GM10248 (cell line): ENCODE data around the gene IPCEF1.

Source experiments
- CTCF ChIA-PET: fragments of 300-600 bp; sonication (Branson Sonifier 250); formaldehyde crosslinking; extraction: SDS; loops from one replicate; lab custom pipeline; 2021; ENCODE audit warnings: antibody characterized with exemption; lab: Yijun Ruan, JAX
- POLR2A ChIA-PET: fragments of 350-650 bp; sonication (Branson Sonifier 250); formaldehyde crosslinking; extraction: SDS; loops from one replicate; lab custom pipeline; 2020; ENCODE audit warnings: antibody characterized with exemption; lab: Yijun Ruan, JAX
- DNase-seq: peaks from one replicate; pipeline ENCODE4 v3.0.0; 2012; ENCODE audit errors: extremely low spot score
- TF ChIP-seq, protein P1 (sequence below): IDR thresholded peaks from 2 replicates; pipeline ENCODE4 v1.5.1; 2012; ENCODE audit warnings: mild to moderate bottlenecking, low read depth; ENCODE audit errors: extremely low read depth, missing control alignments, control extremely low read depth

Gene IPCEF1

DNA sequence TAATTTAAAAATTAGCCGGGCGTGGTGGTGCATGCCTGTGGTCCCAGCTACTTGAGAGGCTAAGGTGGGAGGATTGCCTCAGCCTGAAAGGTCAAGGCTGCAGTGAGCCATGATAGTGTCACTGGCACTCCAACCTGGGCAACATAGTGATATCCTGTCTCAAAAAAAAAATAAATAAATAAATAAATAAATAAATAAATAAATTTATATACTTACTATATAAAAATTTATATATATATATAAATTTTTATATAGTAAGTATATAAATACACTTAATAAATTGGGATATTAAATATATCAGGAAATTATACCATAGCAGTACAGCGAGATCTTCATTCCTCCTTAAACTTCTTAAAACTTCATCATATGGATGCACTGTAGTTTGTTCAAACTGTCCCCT is 23.0 kb upstream of the IPCEF1 start:
- TF ChIP-seq, protein P1, sequence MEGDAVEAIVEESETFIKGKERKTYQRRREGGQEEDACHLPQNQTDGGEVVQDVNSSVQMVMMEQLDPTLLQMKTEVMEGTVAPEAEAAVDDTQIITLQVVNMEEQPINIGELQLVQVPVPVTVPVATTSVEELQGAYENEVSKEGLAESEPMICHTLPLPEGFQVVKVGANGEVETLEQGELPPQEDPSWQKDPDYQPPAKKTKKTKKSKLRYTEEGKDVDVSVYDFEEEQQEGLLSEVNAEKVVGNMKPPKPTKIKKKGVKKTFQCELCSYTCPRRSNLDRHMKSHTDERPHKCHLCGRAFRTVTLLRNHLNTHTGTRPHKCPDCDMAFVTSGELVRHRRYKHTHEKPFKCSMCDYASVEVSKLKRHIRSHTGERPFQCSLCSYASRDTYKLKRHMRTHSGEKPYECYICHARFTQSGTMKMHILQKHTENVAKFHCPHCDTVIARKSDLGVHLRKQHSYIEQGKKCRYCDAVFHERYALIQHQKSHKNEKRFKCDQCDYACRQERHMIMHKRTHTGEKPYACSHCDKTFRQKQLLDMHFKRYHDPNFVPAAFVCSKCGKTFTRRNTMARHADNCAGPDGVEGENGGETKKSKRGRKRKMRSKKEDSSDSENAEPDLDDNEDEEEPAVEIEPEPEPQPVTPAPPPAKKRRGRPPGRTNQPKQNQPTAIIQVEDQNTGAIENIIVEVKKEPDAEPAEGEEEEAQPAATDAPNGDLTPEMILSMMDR, result no peak
- ChIA-PET CTCF (interaction anchor here (1.5 kb wide), 1 partner anchor 8 kb away, joined by 4 read pairs; no protein-coding TSS in a partner anchor), POLR2A (no interaction called here)
- DNase-seq, result no peak

DNA sequence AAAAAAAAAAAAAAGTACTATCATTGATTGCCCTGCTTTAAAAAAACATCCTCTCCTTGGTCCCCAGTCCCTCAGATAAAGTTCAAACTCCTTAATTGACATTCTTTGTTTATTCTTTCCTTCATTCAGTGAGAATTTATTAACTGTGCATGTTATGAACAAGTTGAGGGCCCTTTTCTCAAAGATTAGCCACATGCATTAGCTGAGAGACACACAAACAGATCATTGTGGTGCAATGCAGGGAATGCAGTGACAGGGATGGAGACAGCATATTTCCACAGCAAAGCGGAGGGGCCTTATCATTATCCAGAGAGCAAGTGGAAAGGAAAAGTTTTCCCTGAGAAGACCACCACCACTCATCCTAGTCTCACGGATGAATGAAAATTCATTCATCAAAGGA is 21.9 kb upstream of the IPCEF1 start:
- CTCF ChIA-PET, result interaction anchor here (1.5 kb wide), 1 partner anchor 9 kb away, joined by 4 read pairs; no protein-coding TSS in a partner anchor

DNA sequence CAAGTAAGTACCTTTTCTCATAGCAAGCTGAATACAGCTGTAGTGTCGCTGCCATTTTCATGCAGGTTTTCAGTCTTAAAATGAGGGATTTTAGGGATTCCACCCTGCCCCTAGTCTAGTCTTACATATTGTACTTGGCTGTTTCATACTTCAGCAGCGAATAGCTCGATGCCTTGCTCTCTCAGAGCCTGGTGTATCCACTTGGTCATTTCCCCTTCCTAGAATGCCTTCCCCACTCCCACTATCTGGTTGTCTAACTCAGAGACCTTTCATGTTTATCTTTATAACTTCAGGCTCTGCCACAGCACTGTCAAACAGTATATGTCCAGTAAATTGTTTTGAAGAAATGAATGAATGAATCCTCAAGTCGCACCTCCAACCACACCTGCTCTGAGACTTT is 21.1 kb upstream of the IPCEF1 start:
- CTCF ChIA-PET, result no interaction called here
- TF ChIP-seq, protein P1, result no peak
- no peak for DNase-seq
- POLR2A ChIA-PET, result no interaction called here

More for the DNA sequence above, 21.9 kb upstream of the IPCEF1 start:
- POLR2A ChIA-PET, result no interaction called here
- DNase-seq, result no peak
- TF ChIP-seq, protein P1, result no peak

DNA sequence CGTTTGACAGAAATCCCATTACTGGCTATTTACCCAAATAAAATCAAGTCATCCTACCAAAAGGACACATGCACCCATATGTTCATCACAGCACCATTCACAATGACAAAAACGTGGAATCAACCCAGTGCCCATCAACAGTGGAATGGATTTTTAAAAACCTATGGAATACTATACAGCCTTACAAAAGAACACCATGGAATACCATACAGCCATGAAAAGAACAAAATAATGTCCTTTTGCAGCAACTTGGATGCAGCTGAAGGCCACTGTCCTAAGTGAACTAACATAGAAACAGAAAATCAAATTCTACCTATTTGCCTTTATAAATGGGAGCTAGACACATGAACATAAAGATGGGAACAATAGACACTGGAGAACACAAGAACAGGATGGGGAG is 17.4 kb upstream of the IPCEF1 start:
- DNase-seq, result no peak
- TF ChIP-seq, protein P1, result no peak
- ChIA-PET CTCF (no interaction called here), POLR2A (no interaction called here)

DNA sequence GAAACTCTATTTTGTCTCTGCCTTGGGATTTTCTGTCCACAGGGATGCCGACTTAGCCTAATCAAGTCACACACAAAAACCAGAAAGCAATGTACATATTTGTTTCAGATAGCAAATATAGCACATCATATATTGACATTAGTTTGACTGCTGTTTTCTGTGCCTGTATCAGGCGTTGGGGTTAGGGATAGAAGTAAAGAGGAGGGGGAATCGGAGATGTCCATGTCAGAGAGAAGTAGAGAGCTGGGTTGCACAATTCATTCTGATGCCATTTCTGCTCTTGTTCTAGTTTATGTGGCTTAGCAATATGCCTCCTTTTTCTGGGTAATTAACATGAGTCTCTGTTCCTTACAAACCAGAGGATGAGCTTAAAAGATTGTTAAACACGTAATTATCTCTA is 14.7 kb upstream of the IPCEF1 start:
- TF ChIP-seq, protein P1, result no peak
- DNase-seq, result no peak
- CTCF ChIA-PET, result interaction anchor here (0.8 to 1.9 kb wide), 3 partner anchors 10 to 217 kb away, joined by 3 to 9 read pairs (median 3); no protein-coding TSS in a partner anchor
- POLR2A ChIA-PET, result no interaction called here

DNA sequence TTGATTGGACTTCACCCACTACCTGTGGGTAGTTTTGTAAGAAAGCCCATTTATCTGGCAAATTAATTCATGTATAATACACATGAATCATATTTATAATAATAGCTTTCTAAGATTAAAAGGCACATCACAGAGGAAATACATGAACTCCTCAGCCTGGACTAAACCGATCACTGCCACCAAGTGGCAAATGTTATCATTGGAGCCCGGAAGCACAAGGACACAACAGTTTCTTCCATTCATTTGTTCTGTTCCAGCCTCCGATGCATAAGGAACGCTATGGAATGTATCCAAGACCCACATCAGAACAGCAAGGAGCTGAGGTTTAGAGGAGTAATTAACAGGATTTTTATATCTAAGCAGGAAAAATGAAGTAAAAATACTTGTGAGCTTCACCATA is 13.9 kb upstream of the IPCEF1 start:
- TF ChIP-seq, protein P1, result peak; percentile 42
- DNase-seq, result peak; percentile 33
- CTCF ChIA-PET, result interaction anchor here (0.8 to 1.9 kb wide), 3 partner anchors 11 to 217 kb away, joined by 3 to 9 read pairs (median 3); no protein-coding TSS in a partner anchor
- POLR2A ChIA-PET, result no interaction called here
